Smooth muscle cell (in vitro differentiated cells): ENCODE data around the gene ANKZF1. TPM values are rescaled to one million over a fixed set of nuclear protein-coding genes. Genes with fewer than 3 reads are reported as not detected.

Experiments
- DNase-seq: peaks from one replicate; lab custom pipeline; 2025; ENCODE audit not compliant: unreplicated experiment; lab: John Stamatoyannopoulos, UW
- H2AFZ ChIP-seq: fragments of 200-600 bp; sonication (generic); 2 replicates; pipeline ENCODE4 v1.6.0; 2016; ENCODE audit warnings: antibody characterized with exemption, low read depth, mild to moderate bottlenecking
- H3F3A ChIP-seq: fragments of 200-600 bp; sonication (generic); 2 replicates; pipeline ENCODE4 v1.6.0; 2017; ENCODE audit warnings: antibody characterized with exemption, low read depth
- H3K27ac ChIP-seq: fragments of 200-600 bp; sonication (generic); 2 replicates; pipeline ENCODE4 v1.5.1; 2016; ENCODE audit warnings: low read depth, mild to moderate bottlenecking
- H3K27me3 ChIP-seq: fragments of 200-600 bp; sonication (generic); 2 replicates; pipeline ENCODE4 v1.6.1; 2016; ENCODE audit warnings: low read depth, mild to moderate bottlenecking
- H3K36me3 ChIP-seq: fragments of 200-600 bp; sonication (generic); 2 replicates; pipeline ENCODE4 v1.5.1; 2016; ENCODE audit warnings: low read depth
- H3K4me1 ChIP-seq: fragments of 200-600 bp; sonication (generic); 2 replicates; pipeline ENCODE4 v1.5.1; 2016; ENCODE audit warnings: low read depth
- H3K4me2 ChIP-seq: fragments of 200-600 bp; sonication (generic); 2 replicates; pipeline ENCODE4 v1.6.0; 2016; ENCODE audit warnings: mild to moderate bottlenecking
- H3K4me3 ChIP-seq: fragments of 200-600 bp; sonication (generic); 2 replicates; pipeline ENCODE4 v1.5.1; 2016; ENCODE audit warnings: mild to moderate bottlenecking
- H3K79me2 ChIP-seq: fragments of 200-600 bp; sonication (generic); 2 replicates; pipeline ENCODE4 v1.6.0; 2016; ENCODE audit warnings: low read depth, mild to moderate bottlenecking
- H3K9ac ChIP-seq: fragments of 200-600 bp; sonication (generic); 2 replicates; pipeline ENCODE4 v1.6.0; 2016; ENCODE audit warnings: low read depth
- H3K9me3 ChIP-seq: fragments of 200-600 bp; sonication (generic); replicated peaks from 2 replicates; pipeline ENCODE4 v1.5.1; 2016; ENCODE audit warnings: low read depth
- H4K20me1 ChIP-seq: fragments of 200-600 bp; sonication (generic); 2 replicates; pipeline ENCODE4 v1.6.0; 2016; ENCODE audit warnings: low read depth
- CTCF ChIP-seq: fragments of 200-600 bp; sonication (generic); IDR thresholded peaks from 2 replicates; pipeline ENCODE4 v1.5.1; 2017; ENCODE audit warnings: borderline replicate concordance, mild to moderate bottlenecking, antibody characterized with exemption; ENCODE audit not compliant: insufficient read depth, poor library complexity, severe bottlenecking
- WGBS: methylation state at CpG from one replicate; pipeline ENCODE4 v1.1.7; 2016; ENCODE audit warnings: low lambda C conversion rate; 5-methylcytosine and 5-hydroxymethylcytosine counted together
- polyA plus RNA-seq: library from polyadenylated mRNA; unstranded; fragments of >200 nt; fragmentation: Nextera tagmentation; extraction: Ambion mirVana; gene quantifications from 2 replicates; pipeline ENCODE4 v1.2.1, GENCODE V29; 2016
- total RNA-seq: library from RNA; depleted of rRNA; stranded (reverse); fragments of >200 nt; gene quantifications from 2 replicates; pipeline ENCODE4 v1.2.3, GENCODE V29; 2014

Gene ANKZF1
- total and polyA plus RNA-seq, 2 experiments from 2014 or later: 31.7 to 52.6 TPM

GRCh38 chr2:219219784-219220532 lies 9.6 kb upstream of the ANKZF1 start:
- H3K4me2 ChIP-seq: no peak overlapping the region

GRCh38 chr2:219220652-219221402 lies 8.8 kb upstream of the ANKZF1 start:
- H3K27me3 ChIP-seq: no peaks in the 10 kb centered on the region
- H3K36me3 ChIP-seq: peaks cover 4% of the 10 kb centered on the region
- H2AFZ ChIP-seq: no peak overlapping the region
- H3K4me2 ChIP-seq: no peak overlapping the region
- no peaks in the 10 kb centered on the region for H4K20me1 ChIP-seq
- peaks cover 7% of the 10 kb centered on the region for H3K4me1 ChIP-seq
- H3K27ac ChIP-seq: no peak overlapping the region
- no peak for TF ChIP-seq CTCF
- H3K9ac ChIP-seq: no peak overlapping the region
- H3K4me3 ChIP-seq: no peak overlapping the region
- no peak for DNase-seq
- H3K9me3 ChIP-seq: no peaks in the 10 kb centered on the region
- 96% methylated on average over 19 of the region's 19 CpGs for WGBS
- H3F3A ChIP-seq: peaks cover 14% of the 10 kb centered on the region
- H3K79me2 ChIP-seq: peaks cover 10% of the 10 kb centered on the region

More at GRCh38 chr2:219219784-219220532, 9.6 kb upstream of the ANKZF1 start:
- Histone ChIP-seq H3F3A (peaks cover 14% of the 10 kb centered on the region), H3K9me3 (no peaks in the 10 kb centered on the region), H3K79me2 (peaks cover 10% of the 10 kb centered on the region), H3K27me3 (no peaks in the 10 kb centered on the region), H3K36me3 (peaks cover 4% of the 10 kb centered on the region), H3K9ac (no peak overlapping the region), H2AFZ (no peak overlapping the region), H3K4me1 (peaks cover 7% of the 10 kb centered on the region), H3K4me3 (no peak overlapping the region), H4K20me1 (no peaks in the 10 kb centered on the region), H3K27ac (no peak overlapping the region)
- WGBS: 95% methylated on average over 18 of the region's 18 CpGs
- no peak for DNase-seq
- no peak for TF ChIP-seq CTCF

DNA sequence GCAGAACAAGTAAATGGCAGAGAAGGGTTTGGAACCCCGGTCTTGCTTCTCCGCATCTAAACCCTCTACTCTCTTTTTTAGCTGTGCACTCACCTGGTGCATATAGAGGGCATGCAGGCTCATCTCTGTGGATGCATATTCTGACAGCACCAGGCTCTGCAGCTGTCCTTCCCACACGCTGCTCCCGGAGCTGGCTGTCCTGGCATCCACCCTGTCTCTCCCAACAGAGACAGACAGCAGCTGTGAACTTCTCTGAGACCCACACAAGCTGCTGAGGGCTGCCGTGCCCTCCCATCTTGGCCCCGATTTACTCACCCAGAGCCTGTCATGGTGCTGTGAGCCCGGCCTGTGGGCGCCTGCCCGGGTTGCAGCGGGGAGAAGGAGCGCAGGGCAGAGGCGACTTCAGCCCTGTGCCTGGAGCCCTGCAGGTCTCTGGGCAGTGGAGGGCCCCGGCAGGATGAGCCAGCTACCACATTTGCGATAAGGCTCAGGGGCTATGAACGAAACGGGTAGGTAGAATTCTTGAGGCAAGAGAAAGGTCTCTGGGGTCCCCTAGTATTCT lies 7.6 kb upstream of the ANKZF1 start:
- no peak overlapping the region for H3K9ac ChIP-seq
- H3K9me3 ChIP-seq: no peaks in the 10 kb centered on the region
- peaks cover 14% of the 10 kb centered on the region for H3F3A ChIP-seq
- H3K27ac ChIP-seq: no peak overlapping the region
- H3K4me2 ChIP-seq: no peak overlapping the region
- no peak for DNase-seq
- H3K79me2 ChIP-seq: peaks cover 7% of the 10 kb centered on the region
- H2AFZ ChIP-seq: no peak overlapping the region
- H3K4me1 ChIP-seq: peaks cover 7% of the 10 kb centered on the region
- no peak for TF ChIP-seq CTCF
- H3K27me3 ChIP-seq: no peaks in the 10 kb centered on the region
- no peak overlapping the region for H3K4me3 ChIP-seq
- WGBS: 95% methylated on average over 16 of the region's 16 CpGs
- H3K36me3 ChIP-seq: peaks cover 4% of the 10 kb centered on the region
- H4K20me1 ChIP-seq: peaks cover 3% of the 10 kb centered on the region
